Mucosa of rectum (tissue), 2 donors: ENCODE data around the gene PPP2R5C.

Source experiments
- H3K27ac ChIP-seq, 2 donors: one replicate each; pipeline ENCODE4 v1.7.0; 2013; ENCODE audit warnings: inconsistent platforms in 2 of 2, low read depth in 2 of 2, low read length in 2 of 2
- H3K27me3 ChIP-seq, 2 donors: one replicate each; pipeline ENCODE4 v1.7.0; 2013; ENCODE audit warnings: low read length in 2 of 2; ENCODE audit not compliant: control insufficient read depth in 2 of 2, insufficient read depth in 2 of 2
- H3K36me3 ChIP-seq, 2 donors: one replicate each; pipeline ENCODE4 v1.7.0; 2013; ENCODE audit warnings: low read length in 2 of 2; ENCODE audit not compliant: control insufficient read depth in 2 of 2, insufficient read depth in 2 of 2
- H3K4me1 ChIP-seq, 2 donors: one replicate each; pipeline ENCODE4 v1.7.0; 2013; ENCODE audit warnings: low read length in 2 of 2, mild to moderate bottlenecking in 1 of 2; ENCODE audit not compliant: control insufficient read depth in 2 of 2, insufficient read depth in 2 of 2
- H3K4me3 ChIP-seq, 2 donors: one replicate each; pipeline ENCODE4 v1.7.0; 2013; ENCODE audit warnings: low read length in 2 of 2
- H3K9ac ChIP-seq, 2 donors: one replicate each; pipeline ENCODE4 v1.7.0; 2013; ENCODE audit warnings: low read length in 2 of 2, low read depth in 1 of 2, mild to moderate bottlenecking in 1 of 2
- H3K9me3 ChIP-seq, 2 donors: one replicate each; pipeline ENCODE4 v1.7.0; 2013; ENCODE audit warnings: low read length in 2 of 2; ENCODE audit not compliant: control insufficient read depth in 2 of 2
- donor health status: healthy.
- donor health status: Normal muscosa, but diverticular disease.

PPP2R5C gene

DNA sequence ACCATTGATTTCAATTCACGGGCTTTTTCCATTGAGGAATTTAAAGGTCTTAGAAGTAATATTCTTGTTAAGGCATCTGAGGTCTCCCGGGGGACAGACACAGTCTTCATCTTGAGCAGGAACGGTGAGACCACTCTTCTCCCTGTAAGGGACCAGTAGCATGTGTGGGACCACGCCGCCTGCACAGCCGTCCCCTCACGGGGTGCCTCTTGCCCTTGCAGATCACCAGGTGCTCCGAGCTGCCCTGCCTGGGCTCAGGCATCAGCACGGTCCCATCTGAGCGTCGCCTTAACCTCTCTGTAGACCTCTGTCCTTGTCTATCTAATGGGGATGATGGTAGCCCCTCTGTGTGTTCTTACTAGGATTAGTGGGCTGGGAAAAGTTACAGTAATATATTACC is 74.1 kb downstream of the PPP2R5C start:
- no peak overlapping the region for H3K9ac ChIP-seq
- H3K27ac ChIP-seq, result peak overlapping the region in 1 of 2 donors; percentile 64
- H3K27me3 ChIP-seq, result no peaks in the 10 kb centered on the region
- no peaks in the 10 kb centered on the region for H3K9me3 ChIP-seq
- peaks cover 0 to 2% of the 10 kb centered on the region in 2 donors for H3K36me3 ChIP-seq
- peaks cover 13 to 22% of the 10 kb centered on the region in 2 donors for H3K4me1 ChIP-seq
- H3K4me3 ChIP-seq, result no peak overlapping the region

DNA sequence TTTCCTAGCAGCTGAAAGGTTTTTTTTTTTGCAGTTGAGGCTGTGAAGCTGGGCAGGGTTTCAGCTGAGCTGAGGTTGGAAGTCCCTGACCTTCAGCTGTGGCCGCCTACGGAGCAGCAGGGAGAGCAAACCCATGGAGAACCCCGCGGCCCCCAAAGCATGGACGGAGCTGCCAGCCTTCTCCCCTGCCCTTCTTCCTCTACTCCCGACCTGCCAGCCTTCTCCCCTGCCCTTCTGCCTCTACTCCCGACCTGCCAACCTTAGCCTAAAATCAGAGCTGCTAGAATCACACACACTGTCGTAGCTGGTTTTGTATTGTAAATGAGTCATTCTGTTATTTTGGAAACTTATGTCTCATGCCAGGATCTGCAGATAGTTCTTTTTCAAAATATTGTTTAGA is 74.6 kb downstream of the PPP2R5C start:
- H3K27ac ChIP-seq, result no peak overlapping the region
- peaks cover 13 to 22% of the 10 kb centered on the region in 2 donors for H3K4me1 ChIP-seq
- no peaks in the 10 kb centered on the region for H3K9me3 ChIP-seq
- no peaks in the 10 kb centered on the region for H3K27me3 ChIP-seq
- H3K36me3 ChIP-seq, result no peaks in the 10 kb centered on the region
- H3K4me3 ChIP-seq, result no peak overlapping the region
- H3K9ac ChIP-seq, result no peak overlapping the region

DNA sequence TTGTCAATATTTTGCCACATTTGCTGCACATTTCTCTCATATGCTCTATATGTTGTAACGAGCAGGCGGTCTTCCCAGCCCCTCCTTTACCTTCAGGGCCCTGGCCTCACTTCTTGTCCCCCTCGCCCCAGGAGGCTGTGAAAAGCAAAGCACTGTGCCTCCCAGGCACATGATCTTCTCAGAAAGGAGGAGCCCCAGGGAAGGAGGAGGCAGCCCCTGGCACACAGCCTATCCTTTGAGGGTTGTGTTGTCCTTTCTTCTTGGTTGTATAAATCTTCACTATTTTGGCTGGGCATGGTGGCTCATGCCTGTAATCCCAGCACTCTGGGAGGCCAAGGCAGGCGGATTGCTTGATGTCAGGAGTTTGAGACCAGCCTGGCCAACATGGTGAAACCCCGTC is 77.0 kb downstream of the PPP2R5C start:
- no peak overlapping the region for H3K9ac ChIP-seq
- H3K9me3 ChIP-seq, result no peaks in the 10 kb centered on the region
- no peaks in the 10 kb centered on the region for H3K36me3 ChIP-seq
- peaks cover 13 to 24% of the 10 kb centered on the region in 2 donors for H3K4me1 ChIP-seq
- H3K4me3 ChIP-seq, result no peak overlapping the region
- no peak overlapping the region for H3K27ac ChIP-seq
- no peaks in the 10 kb centered on the region for H3K27me3 ChIP-seq

DNA sequence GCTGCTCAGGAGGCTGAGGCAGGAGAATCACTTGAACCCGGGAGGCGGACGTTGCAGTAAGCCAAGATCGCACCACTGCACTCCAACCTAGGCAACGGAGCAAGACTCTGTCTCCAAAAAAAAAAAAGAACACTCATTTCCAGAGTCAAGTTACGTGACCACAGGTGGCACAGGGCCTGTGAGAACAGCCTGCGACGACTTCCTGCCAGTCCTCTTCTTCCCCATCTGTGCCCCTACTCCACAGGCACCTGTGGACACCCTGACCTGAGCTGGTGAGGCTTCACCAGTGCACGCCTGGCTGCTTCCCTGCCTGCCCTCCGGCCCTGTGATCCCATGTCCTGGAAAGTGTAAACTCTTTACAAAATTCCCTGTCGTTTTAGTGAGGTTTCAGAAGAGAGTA is 77.7 kb downstream of the PPP2R5C start:
- H3K9me3 ChIP-seq, result no peaks in the 10 kb centered on the region
- peaks cover 13 to 20% of the 10 kb centered on the region in 2 donors for H3K4me1 ChIP-seq
- peaks cover 0 to 3% of the 10 kb centered on the region in 2 donors for H3K36me3 ChIP-seq
- no peak overlapping the region for H3K9ac ChIP-seq
- no peak overlapping the region for H3K27ac ChIP-seq
- H3K27me3 ChIP-seq, result no peaks in the 10 kb centered on the region
- H3K4me3 ChIP-seq, result no peak overlapping the region

DNA sequence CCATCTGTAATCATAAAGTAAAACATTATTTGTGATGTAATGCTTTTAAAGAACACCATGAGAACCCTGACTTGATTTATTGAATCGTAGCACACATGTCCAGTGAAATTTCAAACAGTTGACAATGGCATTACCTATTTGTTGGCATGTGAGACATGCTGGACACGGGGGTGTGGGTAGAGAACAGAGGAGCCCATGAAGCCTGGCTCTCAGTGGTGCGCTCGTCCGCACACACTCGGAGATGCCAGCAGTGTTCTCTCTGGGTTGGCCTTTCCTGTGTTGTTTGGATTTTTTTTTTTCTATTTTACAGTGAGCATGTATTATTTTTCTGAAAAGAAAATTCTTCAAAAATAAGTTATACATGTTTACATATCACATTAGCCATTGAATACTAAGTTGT is 78.2 kb downstream of the PPP2R5C start:
- Histone ChIP-seq H3K9me3 (no peaks in the 10 kb centered on the region), H3K27me3 (no peaks in the 10 kb centered on the region), H3K36me3 (peaks cover 0 to 7% of the 10 kb centered on the region in 2 donors), H3K4me3 (no peak overlapping the region), H3K4me1 (peaks cover 11 to 15% of the 10 kb centered on the region in 2 donors), H3K9ac (no peak overlapping the region), H3K27ac (no peak overlapping the region)

DNA sequence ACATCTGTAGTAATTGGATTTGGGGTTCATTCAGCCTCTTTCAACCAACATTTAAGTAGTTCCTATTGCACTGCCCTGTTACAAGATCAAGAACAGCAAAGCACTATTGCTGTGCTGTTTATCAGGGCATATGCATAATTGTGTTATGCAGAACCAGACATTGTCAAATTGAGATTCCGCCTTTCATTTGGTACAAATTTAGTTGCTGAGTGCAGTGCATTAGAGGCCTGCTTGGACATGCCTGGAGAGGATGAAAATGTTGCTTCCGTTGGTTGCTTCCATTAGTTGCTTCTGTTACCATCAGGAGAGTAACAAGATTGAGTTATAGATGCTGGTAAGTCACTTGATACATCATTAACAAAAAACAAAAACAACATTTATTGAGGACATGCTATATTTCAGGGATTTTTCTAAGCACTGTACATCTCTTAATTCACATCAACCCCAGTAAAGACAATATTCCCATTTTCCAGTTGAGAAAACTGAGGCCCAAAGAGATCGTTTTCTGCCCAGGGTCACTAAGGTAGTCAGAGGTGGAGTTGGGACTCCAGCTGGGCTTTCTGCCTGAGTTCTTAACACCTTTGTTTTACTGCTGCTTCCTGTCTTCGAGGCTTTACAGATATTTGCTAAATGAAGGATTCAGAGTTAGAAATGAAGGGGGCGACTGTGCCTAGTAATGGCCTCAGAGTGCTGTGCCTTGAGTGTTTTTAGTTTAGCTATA is 79.3 kb downstream of the PPP2R5C start:
- H3K9ac ChIP-seq, result no peak overlapping the region
- no peaks in the 10 kb centered on the region for H3K27me3 ChIP-seq
- H3K36me3 ChIP-seq, result peaks cover 0 to 8% of the 10 kb centered on the region in 2 donors
- H3K4me1 ChIP-seq, result peaks cover 0 to 8% of the 10 kb centered on the region in 2 donors
- H3K4me3 ChIP-seq, result no peak overlapping the region
- H3K9me3 ChIP-seq, result no peaks in the 10 kb centered on the region
- no peak overlapping the region for H3K27ac ChIP-seq

DNA sequence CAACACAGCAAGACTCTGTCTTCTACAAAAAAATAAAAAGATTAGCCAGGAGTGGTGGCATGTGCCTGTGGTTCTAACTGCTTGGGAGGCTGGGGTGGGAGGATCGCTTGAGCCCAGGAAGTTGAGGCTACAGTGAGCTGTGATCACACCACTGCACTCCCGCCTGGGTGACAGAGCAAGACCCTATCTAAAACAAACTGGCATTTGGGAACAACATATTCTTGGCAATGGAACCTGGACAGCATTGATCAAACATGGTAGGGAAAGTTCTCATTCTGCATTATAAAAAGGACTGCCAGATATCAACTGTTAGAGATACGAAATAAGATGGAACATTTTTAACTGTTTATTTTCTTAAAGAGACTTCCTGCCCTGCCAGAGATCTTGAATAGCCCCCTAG is 81.5 kb downstream of the PPP2R5C start:
- Histone ChIP-seq H3K27ac (no peak overlapping the region), H3K9ac (no peak overlapping the region), H3K4me3 (no peak overlapping the region), H3K4me1 (peaks cover 0 to 8% of the 10 kb centered on the region in 2 donors), H3K36me3 (peaks cover 0 to 8% of the 10 kb centered on the region in 2 donors), H3K9me3 (no peaks in the 10 kb centered on the region), H3K27me3 (no peaks in the 10 kb centered on the region)

DNA sequence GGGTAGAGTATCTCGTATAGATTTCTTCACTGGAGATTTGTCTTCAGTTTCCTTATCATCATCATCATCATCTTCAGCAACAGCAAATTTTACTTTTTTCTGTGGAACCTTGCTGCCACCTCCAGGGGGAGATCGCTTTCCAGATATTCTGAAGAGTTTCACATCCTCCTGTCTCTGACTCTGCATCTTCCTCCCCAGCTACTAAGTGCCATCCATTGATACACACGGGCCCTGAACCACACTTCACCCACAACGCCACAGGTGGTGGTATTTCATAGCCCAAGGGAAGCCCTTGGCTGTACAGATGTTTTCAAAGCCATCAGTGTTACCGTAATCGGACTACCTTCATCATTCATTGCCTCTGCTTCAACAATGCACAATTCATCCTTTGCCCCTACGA is 82.2 kb downstream of the PPP2R5C start:
- Histone ChIP-seq H3K27ac (no peak overlapping the region), H3K9me3 (no peaks in the 10 kb centered on the region), H3K27me3 (no peaks in the 10 kb centered on the region), H3K9ac (no peak overlapping the region), H3K36me3 (peaks cover 0 to 8% of the 10 kb centered on the region in 2 donors), H3K4me1 (peaks cover 0 to 8% of the 10 kb centered on the region in 2 donors), H3K4me3 (no peak overlapping the region)

DNA sequence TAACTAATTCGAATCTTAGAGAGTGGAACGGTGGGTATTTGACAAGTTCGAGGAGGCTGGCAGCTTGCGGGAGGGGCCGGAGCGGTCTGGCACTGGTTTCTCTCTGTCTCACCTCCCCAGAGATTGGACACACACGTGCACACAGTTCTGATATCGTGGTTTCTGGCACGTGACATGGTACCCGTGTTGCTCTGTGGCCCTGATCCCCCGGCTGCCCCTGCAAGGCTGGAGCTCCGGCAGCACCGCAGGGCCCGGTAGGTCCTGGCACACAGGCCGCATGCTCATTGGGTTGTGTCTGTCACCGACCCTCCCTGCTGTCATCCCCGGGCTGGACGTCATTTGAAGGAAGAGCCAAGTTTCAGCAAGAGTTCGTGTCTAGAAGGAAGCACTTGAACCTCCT is 82.7 kb downstream of the PPP2R5C start:
- H3K4me3 ChIP-seq, result no peak overlapping the region
- no peak overlapping the region for H3K9ac ChIP-seq
- peaks cover 0 to 8% of the 10 kb centered on the region in 2 donors for H3K36me3 ChIP-seq
- no peak overlapping the region for H3K27ac ChIP-seq
- H3K4me1 ChIP-seq, result peaks cover 2 to 8% of the 10 kb centered on the region in 2 donors
- H3K27me3 ChIP-seq, result no peaks in the 10 kb centered on the region
- H3K9me3 ChIP-seq, result no peaks in the 10 kb centered on the region

DNA sequence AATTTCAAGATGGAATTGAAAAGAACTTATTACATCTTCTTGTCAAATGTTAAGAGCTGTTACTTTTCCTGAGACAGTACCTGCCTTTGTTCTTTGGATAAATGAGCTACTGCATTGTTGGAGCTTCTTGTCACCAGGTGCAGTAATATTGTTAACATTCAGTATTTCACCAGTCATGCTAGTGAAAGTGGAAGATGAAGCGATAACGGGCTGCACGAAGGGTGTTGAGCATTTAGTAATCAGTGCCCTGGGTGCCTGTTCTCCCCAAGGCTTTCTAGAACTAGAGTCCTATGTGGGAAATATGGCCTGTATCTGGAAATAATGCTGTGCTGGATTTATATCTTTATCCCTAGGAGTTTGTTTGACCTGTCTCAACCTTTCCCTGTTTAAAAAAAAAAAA is 83.2 kb downstream of the PPP2R5C start:
- Histone ChIP-seq H3K27me3 (no peaks in the 10 kb centered on the region), H3K9ac (no peak overlapping the region), H3K27ac (no peak overlapping the region), H3K4me1 (peaks cover 2 to 4% of the 10 kb centered on the region in 2 donors), H3K4me3 (no peak overlapping the region), H3K9me3 (no peaks in the 10 kb centered on the region), H3K36me3 (peaks cover 0 to 8% of the 10 kb centered on the region in 2 donors)
